Measurements from ENCODE around the gene NKD2.

DNA sequence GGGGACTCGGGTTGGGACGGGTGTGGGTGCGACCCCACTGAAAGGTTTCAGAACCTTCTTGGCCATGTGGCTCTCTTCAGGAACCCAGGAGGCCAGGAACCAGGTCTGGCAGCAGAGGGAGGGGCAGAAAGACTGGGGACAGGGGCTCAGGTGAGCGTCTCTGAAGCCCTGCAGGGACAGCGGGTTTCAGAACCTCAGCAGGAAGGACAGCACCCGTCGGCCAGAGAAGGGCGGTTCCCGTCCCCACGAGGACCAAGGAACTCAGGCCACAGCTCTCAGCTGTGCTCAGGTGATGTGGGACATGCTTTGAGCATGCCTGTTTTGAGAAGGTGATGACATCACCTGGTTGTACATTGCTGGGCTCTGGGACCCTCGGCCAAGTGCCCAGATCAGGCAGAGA lies 77.5 kb downstream of the NKD2 start:
- no peak for TF ChIP-seq EZH2 (IDR thresholded peaks at IDR 0.05; ENCODE audit: borderline replicate concordance, low read length)
- TF ChIP-seq, protein P1, sequence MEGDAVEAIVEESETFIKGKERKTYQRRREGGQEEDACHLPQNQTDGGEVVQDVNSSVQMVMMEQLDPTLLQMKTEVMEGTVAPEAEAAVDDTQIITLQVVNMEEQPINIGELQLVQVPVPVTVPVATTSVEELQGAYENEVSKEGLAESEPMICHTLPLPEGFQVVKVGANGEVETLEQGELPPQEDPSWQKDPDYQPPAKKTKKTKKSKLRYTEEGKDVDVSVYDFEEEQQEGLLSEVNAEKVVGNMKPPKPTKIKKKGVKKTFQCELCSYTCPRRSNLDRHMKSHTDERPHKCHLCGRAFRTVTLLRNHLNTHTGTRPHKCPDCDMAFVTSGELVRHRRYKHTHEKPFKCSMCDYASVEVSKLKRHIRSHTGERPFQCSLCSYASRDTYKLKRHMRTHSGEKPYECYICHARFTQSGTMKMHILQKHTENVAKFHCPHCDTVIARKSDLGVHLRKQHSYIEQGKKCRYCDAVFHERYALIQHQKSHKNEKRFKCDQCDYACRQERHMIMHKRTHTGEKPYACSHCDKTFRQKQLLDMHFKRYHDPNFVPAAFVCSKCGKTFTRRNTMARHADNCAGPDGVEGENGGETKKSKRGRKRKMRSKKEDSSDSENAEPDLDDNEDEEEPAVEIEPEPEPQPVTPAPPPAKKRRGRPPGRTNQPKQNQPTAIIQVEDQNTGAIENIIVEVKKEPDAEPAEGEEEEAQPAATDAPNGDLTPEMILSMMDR (IDR thresholded peaks at IDR 0.05; ENCODE audit: low read length) = no peak

Data from OCI-LY1 (cell line).